Smooth muscle cell of bladder (primary cell): ENCODE results near the gene OR4S2. TPM values are rescaled to one million over a fixed set of nuclear protein-coding genes. Genes with fewer than 3 reads are reported as not detected.

Experiments used
- total RNA-seq: library from RNA; depleted of rRNA; stranded (reverse); fragments of >200 nt; gene quantifications from 2 replicates; pipeline ENCODE4 v1.2.3, GENCODE V29; 2014

OR4S2 gene, protein sequence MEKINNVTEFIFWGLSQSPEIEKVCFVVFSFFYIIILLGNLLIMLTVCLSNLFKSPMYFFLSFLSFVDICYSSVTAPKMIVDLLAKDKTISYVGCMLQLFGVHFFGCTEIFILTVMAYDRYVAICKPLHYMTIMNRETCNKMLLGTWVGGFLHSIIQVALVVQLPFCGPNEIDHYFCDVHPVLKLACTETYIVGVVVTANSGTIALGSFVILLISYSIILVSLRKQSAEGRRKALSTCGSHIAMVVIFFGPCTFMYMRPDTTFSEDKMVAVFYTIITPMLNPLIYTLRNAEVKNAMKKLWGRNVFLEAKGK
- total RNA-seq, result not detected in 2 replicates

DNA sequence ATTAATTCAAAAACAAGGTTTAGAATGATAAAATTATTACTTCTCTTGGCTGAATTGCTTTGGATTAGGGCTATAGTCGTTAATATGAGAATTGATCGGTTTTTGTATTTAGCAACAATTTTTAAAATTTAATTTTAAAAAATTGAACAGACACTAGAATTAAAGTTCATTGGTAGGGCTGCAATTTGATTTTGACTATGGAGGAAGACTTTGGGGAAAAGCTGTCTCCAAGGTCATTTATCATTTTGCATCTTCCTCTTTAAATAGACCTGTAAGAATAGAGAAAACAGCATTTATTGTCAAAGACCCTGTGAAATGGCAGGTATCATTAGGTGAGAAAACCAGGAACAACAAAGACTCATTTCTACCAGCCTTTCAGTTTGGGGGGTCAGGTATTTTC, at the start of gene OR4S2:
Gene OR4S2 (plus strand): TSS at position 301 of the 400 bp plus-strand sequence. CDS start 2,577 bp downstream, outside the sequence.

DNA sequence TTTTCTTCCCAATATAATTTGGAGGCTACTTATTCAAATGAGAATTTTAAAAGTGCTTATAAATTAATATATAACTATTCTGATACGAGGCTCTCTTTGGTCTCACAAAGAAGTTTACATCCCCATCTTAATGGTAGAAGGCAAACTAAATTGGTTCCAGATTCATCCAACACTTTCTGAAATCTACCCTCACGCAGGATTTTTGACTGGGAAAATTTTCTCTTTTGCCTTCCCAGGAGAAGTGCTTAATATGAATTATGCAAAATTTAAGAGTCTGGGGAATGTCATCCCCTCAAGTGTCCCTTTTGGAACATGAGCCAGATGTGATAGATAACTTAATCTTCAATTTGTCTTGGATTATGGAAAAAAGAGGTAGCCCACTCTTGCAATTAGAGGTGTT, 40.6 kb upstream of the OR4S2 start, which contains the start of gene OR4C11:
Gene OR4C11 (minus strand): TSS at position 101 of the 400 bp plus-strand sequence. CDS start 3,272 bp downstream, outside the sequence.

DNA sequence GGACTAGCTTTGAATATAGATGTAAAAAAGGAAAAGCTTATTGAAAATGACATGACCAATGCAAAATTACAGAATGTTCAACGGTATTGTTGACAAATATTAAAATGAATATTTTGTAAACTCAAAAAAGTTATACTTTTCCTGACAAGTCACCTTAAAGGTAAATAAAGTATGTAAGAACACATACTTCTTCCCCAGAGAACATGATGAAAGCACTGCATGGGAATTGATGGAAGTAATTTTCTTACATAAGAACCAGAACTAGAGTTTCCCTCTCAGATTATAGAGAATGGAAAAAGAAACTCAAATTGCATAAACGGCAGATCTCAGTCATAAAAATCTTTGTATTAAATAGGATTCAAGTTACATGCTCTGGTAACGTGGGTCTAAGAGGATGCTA, 13.3 kb upstream of the OR4S2 start, which contains the start of gene OR4P4:
Gene OR4P4 (plus strand): TSS at position 301 of the 400 bp plus-strand sequence.

DNA sequence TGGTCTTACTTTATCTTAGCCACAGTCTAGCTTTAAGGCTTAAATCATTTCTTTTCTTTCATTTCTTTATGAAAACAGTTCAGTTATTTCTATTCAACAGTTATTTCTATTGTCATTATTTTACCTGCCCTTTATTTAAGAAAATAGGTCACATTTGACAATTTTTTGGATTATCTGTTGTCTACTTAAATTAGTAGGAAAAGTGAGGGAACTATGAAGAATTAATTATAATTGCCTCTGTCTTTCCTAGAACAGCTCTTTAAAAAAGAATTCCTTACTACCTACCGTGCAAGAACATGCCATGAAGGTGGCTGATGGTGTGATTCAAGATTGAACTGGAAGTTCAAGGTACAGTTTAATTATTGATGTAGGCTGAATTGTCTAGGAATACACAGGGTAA, 13.8 kb downstream of the OR4S2 start, which contains the start of gene OR4C6:
Gene OR4C6 (plus strand): TSS at position 301 of the 400 bp plus-strand sequence. CDS start 2,966 bp downstream, outside the sequence.

Other genes starting within 250 kb of the OR4S2 start
- gene OR4C15, start 93.9 kb upstream of the OR4S2 start, total RNA-seq, result not detected in 2 replicates
- not detected in 2 replicates for gene OR4C16, start 76.2 kb upstream of the OR4S2 start, total RNA-seq
- not detected in 2 replicates for gene OR4C11, start 40.7 kb upstream of the OR4S2 start, total RNA-seq
- not detected in 2 replicates for gene OR4P4, start 13.2 kb upstream of the OR4S2 start, total RNA-seq
- gene OR4C6, start 13.9 kb downstream of the OR4S2 start, total RNA-seq, result not detected in 2 replicates
- not detected in 2 replicates for gene OR5D13, start 125.1 kb downstream of the OR4S2 start, total RNA-seq
- not detected in 2 replicates for gene OR5D14, start 147.2 kb downstream of the OR4S2 start, total RNA-seq
- not detected in 2 replicates for gene OR5L1, start 163.0 kb downstream of the OR4S2 start, total RNA-seq
- gene OR5D18, start 171.3 kb downstream of the OR4S2 start, total RNA-seq, result not detected in 2 replicates
- not detected in 2 replicates for gene OR5L2, start 178.9 kb downstream of the OR4S2 start, total RNA-seq
- gene OR5D16, start 190.4 kb downstream of the OR4S2 start, total RNA-seq, result not detected in 2 replicates
- not detected in 2 replicates for gene TRIM51, start 235.0 kb downstream of the OR4S2 start, total RNA-seq